Transverse colon (tissue), 3 donors: ENCODE data around the gene ARFGEF2.

Experiments used
- POLR2A ChIP-seq: fragments of 450-650 bp; IDR thresholded peaks from one replicate; pipeline ENCODE4 v1.6.1; 2016; ENCODE audit warnings: antibody characterized with exemption, mild to moderate bottlenecking, moderate library complexity
- TF ChIP-seq, protein P1 (sequence below), 5 experiments: fragments of 200-600 bp in 3 of 5; fragments of 450-650 bp in 2 of 5; sonication (generic) in 3 of 5; IDR thresholded peaks; 1 replicate in 2 of 5; 2 replicates in 3 of 5; pipeline ENCODE4 v1.5.1; 2016 to 2017; ENCODE audit warnings: antibody characterized with exemption in 5 of 5, inconsistent platforms in 3 of 5, mild to moderate bottlenecking in 2 of 5, moderate library complexity in 1 of 5

- TF ChIP-seq, protein P1, sequence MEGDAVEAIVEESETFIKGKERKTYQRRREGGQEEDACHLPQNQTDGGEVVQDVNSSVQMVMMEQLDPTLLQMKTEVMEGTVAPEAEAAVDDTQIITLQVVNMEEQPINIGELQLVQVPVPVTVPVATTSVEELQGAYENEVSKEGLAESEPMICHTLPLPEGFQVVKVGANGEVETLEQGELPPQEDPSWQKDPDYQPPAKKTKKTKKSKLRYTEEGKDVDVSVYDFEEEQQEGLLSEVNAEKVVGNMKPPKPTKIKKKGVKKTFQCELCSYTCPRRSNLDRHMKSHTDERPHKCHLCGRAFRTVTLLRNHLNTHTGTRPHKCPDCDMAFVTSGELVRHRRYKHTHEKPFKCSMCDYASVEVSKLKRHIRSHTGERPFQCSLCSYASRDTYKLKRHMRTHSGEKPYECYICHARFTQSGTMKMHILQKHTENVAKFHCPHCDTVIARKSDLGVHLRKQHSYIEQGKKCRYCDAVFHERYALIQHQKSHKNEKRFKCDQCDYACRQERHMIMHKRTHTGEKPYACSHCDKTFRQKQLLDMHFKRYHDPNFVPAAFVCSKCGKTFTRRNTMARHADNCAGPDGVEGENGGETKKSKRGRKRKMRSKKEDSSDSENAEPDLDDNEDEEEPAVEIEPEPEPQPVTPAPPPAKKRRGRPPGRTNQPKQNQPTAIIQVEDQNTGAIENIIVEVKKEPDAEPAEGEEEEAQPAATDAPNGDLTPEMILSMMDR (IDR thresholded peaks at IDR 0.05), result peak in 2 of 5 experiments; percentile 2 to 47
- peak; percentile 96 for TF ChIP-seq POLR2A
Observed at GRCh38 chr20:48921168-48921882, at the start of gene ARFGEF2.
